IMR-90 (cell line): Measurements from ENCODE around the gene SCGB1C2. TPM values are rescaled to one million over a fixed set of nuclear protein-coding genes. Genes with fewer than 3 reads are reported as not detected.

Source experiments
- ATAC-seq: fragments of 200-7000 bp; cut with Tn5 transposase; 2 replicates; pipeline ENCODE4 v1.9.1; 2020; ENCODE audit warnings: low read depth, mild to moderate bottlenecking, moderate library complexity
- BruUV-seq: library from RNA; stranded (reverse); fragments of 400-500 nt; replicated peaks from 2 replicates; lab custom pipeline; 2021; lab: Mats Ljungman, UMichigan
- CTCF ChIA-PET: fragments of 300-600 bp; formaldehyde crosslinking; extraction: SDS; loops from one replicate; lab custom pipeline; 2021; ENCODE audit warnings: antibody characterized with exemption; lab: Yijun Ruan, JAX
- POLR2A ChIA-PET: fragments of 300-600 bp; sonication (Branson Sonifier 250); formaldehyde crosslinking; loops from one replicate; lab custom pipeline; 2022; ENCODE audit warnings: antibody characterized with exemption; ENCODE audit not compliant: unreplicated experiment; lab: Charles Lee
- DNase-seq: peaks from one replicate; pipeline ENCODE4 v3.0.0; 2013
- H2AFZ ChIP-seq: replicated peaks from 2 replicates; pipeline ENCODE3; 2013; ENCODE audit warnings: low read length, mild to moderate bottlenecking; ENCODE audit not compliant: poor library complexity
- H2AK5ac ChIP-seq: 2 replicates; pipeline ENCODE4 v1.6.1; 2013; ENCODE audit warnings: low read depth, low read length, inconsistent platforms
- H2AK9ac ChIP-seq: replicated peaks from 2 replicates; pipeline ENCODE3; 2013; ENCODE audit warnings: mild to moderate bottlenecking, low read depth, low read length, moderate library complexity; ENCODE audit not compliant: poor library complexity
- H2BK120ac ChIP-seq: 2 replicates; pipeline ENCODE4 v1.6.1; 2013; ENCODE audit warnings: low read depth, low read length, inconsistent platforms
- H2BK15ac ChIP-seq: 3 replicates; pipeline ENCODE4 v1.6.1; 2013; ENCODE audit warnings: low read depth, low read length, inconsistent platforms
- H2BK20ac ChIP-seq: 2 replicates; pipeline ENCODE4 v1.6.1; 2013; ENCODE audit warnings: low read depth, mild to moderate bottlenecking, inconsistent platforms, low read length, moderate library complexity
- H2BK5ac ChIP-seq: 2 replicates; pipeline ENCODE4 v1.6.1; 2013; ENCODE audit warnings: mild to moderate bottlenecking, low read depth, low read length, inconsistent platforms; ENCODE audit not compliant: poor library complexity, severe bottlenecking
- H3K14ac ChIP-seq: replicated peaks from 2 replicates; pipeline ENCODE4 v1.6.1; 2013; ENCODE audit warnings: low read depth, low read length, inconsistent platforms
- H3K18ac ChIP-seq: 2 replicates; pipeline ENCODE4 v1.6.1; 2013; ENCODE audit warnings: low read depth, low read length, control low read depth
- H3K23ac ChIP-seq: 2 replicates; pipeline ENCODE4 v1.6.1; 2013; ENCODE audit warnings: low read depth, low read length, inconsistent platforms
- H3K27ac ChIP-seq: 2 replicates; pipeline ENCODE4 v1.5.1; 2013; ENCODE audit warnings: mild to moderate bottlenecking, control low read depth, low read length; ENCODE audit not compliant: insufficient read depth
- H3K27me3 ChIP-seq: 2 replicates; pipeline ENCODE4 v1.6.1; 2013; ENCODE audit warnings: low read length; ENCODE audit not compliant: control insufficient read depth, insufficient read depth
- H3K36me3 ChIP-seq: 2 replicates; pipeline ENCODE4 v1.6.1; 2013; ENCODE audit warnings: low read length, mixed read lengths; ENCODE audit not compliant: control insufficient read depth, insufficient read depth
- H3K4ac ChIP-seq: 2 replicates; pipeline ENCODE4 v1.6.1; 2013; ENCODE audit warnings: low read depth, low read length, inconsistent platforms
- H3K4me1 ChIP-seq: 2 replicates; pipeline ENCODE4 v1.6.1; 2013; ENCODE audit warnings: low read length, mixed read lengths; ENCODE audit not compliant: control insufficient read depth, insufficient read depth
- H3K4me2 ChIP-seq: 2 replicates; pipeline ENCODE4 v1.6.1; 2013; ENCODE audit warnings: low read depth, mild to moderate bottlenecking, control low read depth, low read length, moderate library complexity
- H3K4me3 ChIP-seq: 2 replicates; pipeline ENCODE4 v1.5.1; 2013; ENCODE audit warnings: low read depth, mild to moderate bottlenecking, control low read depth, low read length, moderate library complexity; ENCODE audit not compliant: insufficient read depth
- H3K56ac ChIP-seq: 2 replicates; pipeline ENCODE4 v1.6.1; 2013; ENCODE audit warnings: low read length, inconsistent platforms; ENCODE audit not compliant: insufficient read depth; ENCODE audit errors: extremely low read depth
- H3K79me1 ChIP-seq, 2 experiments: 2 replicates each; pipeline ENCODE4 v1.6.1; 2013; ENCODE audit warnings: low read length in 2 of 2, inconsistent platforms in 1 of 2, low read depth in 1 of 2
- H3K9ac ChIP-seq: 2 replicates; pipeline ENCODE4 v1.6.1; 2013; ENCODE audit warnings: low read depth, low read length, control low read depth
- H3K9me1 ChIP-seq: 2 replicates; pipeline ENCODE4 v1.6.1; 2013; ENCODE audit warnings: low read length, inconsistent platforms; ENCODE audit not compliant: insufficient read depth
- H3K9me3 ChIP-seq: 2 replicates; pipeline ENCODE4 v1.6.1; 2013; ENCODE audit warnings: low read length; ENCODE audit not compliant: control insufficient read depth, insufficient read depth
- H4K20me1 ChIP-seq: 2 replicates; pipeline ENCODE4 v1.6.1; 2013; ENCODE audit warnings: low read length, inconsistent platforms; ENCODE audit not compliant: insufficient read depth
- H4K5ac ChIP-seq: 2 replicates; pipeline ENCODE4 v1.6.1; 2013; ENCODE audit warnings: mild to moderate bottlenecking, low read depth, low read length, control low read depth
- H4K8ac ChIP-seq, 2 experiments: 2 replicates each; pipeline ENCODE4 v1.6.1; 2013; ENCODE audit warnings: low read depth in 2 of 2, low read length in 2 of 2, control low read depth in 1 of 2, inconsistent platforms in 1 of 2
- H4K91ac ChIP-seq: 2 replicates; pipeline ENCODE4 v1.6.1; 2013; ENCODE audit warnings: low read depth, low read length, inconsistent platforms; ENCODE audit not compliant: insufficient read depth
- BHLHE40 ChIP-seq: fragments of 150-350 bp; IDR thresholded peaks from 2 replicates; pipeline ENCODE4 v1.6.1; 2016; ENCODE audit warnings: mild to moderate bottlenecking, low read depth, low read length
- CEBPB ChIP-seq: IDR thresholded peaks from 2 replicates; pipeline ENCODE4 v1.6.1; 2012; ENCODE audit warnings: low read depth, low read length, improper control_type of control experiment
- MAFK ChIP-seq: IDR thresholded peaks from 2 replicates; pipeline ENCODE4 v1.6.1; 2012; ENCODE audit warnings: low read depth, low read length, improper control_type of control experiment
- MAZ ChIP-seq: IDR thresholded peaks from 2 replicates; pipeline ENCODE4 v1.6.1; 2012; ENCODE audit warnings: low read depth, mild to moderate bottlenecking, low read length, improper control_type of control experiment, moderate library complexity, borderline replicate concordance
- MXI1 ChIP-seq: IDR thresholded peaks from 2 replicates; pipeline ENCODE4 v1.6.1; 2012; ENCODE audit warnings: low read depth, mild to moderate bottlenecking, low read length, moderate library complexity, borderline replicate concordance
- NFE2L2 ChIP-seq: fragments of 150-350 bp; IDR thresholded peaks from 2 replicates; pipeline ENCODE4 v1.6.1; 2016; ENCODE audit warnings: low read depth, mild to moderate bottlenecking, low read length
- POLR2A ChIP-seq: IDR thresholded peaks from 2 replicates; pipeline ENCODE4 v1.6.1; 2012; ENCODE audit warnings: mild to moderate bottlenecking, low read depth, low read length
- RCOR1 ChIP-seq: IDR thresholded peaks from 2 replicates; pipeline ENCODE4 v1.6.1; 2012; ENCODE audit warnings: mild to moderate bottlenecking, low read length, improper control_type of control experiment; ENCODE audit not compliant: insufficient replicate concordance
- RFX5 ChIP-seq: IDR thresholded peaks from 2 replicates; pipeline ENCODE4 v1.8.0; 2012; ENCODE audit warnings: low read depth, mild to moderate bottlenecking, low read length, moderate library complexity
- SMC3 ChIP-seq: fragments of 150-350 bp; IDR thresholded peaks from 2 replicates; pipeline ENCODE4 v1.6.1; 2016; ENCODE audit warnings: low read depth, mild to moderate bottlenecking, antibody characterized with exemption, low read length, moderate library complexity
- WGBS, 2 experiments: methylation state at CpG; one replicate each; pipeline versions ENCODE4 v1.1.5 to v1.1.7; 2013; ENCODE audit warnings: missing lambda C conversion rate in 2 of 2; ENCODE audit not compliant: insufficient read length in 1 of 2; ENCODE audit errors: extremely low coverage in 2 of 2; 5-methylcytosine and 5-hydroxymethylcytosine counted together
- dilution Hi-C: fragments of 300-500 bp; cut with HindIII; formaldehyde crosslinking; loops from one replicate; pipeline ENCODE4 v1.14.3; 2018; ENCODE audit warnings: low sequenced_read_pairs; ENCODE audit not compliant: unreplicated experiment
- in situ Hi-C: fragments of 300-500 bp; cut with MboI; formaldehyde crosslinking; loops from 3 replicates; pipeline ENCODE4 v1.14.3; 2019; ENCODE audit warnings: low sequenced_read_pairs, inconsistent platforms, mixed read lengths
- intact Hi-C: fragments of 100-400 bp; cut with micrococcal nuclease; formaldehyde crosslinking; loops from 2 replicates; pipeline ENCODE4 v1.10.0; 2022
- polyA plus RNA-seq, 3 experiments: library from polyadenylated mRNA; depleted of rRNA; stranded (reverse); fragments of >200 nt; gene quantifications; 2 replicates each; pipeline ENCODE4 v1.2.3, GENCODE V29; 2012; ENCODE audit warnings: low replicate concordance in 1 of 3
- total RNA-seq: library from RNA; depleted of rRNA; stranded (reverse); fragments of >200 nt; gene quantifications from 2 replicates; pipeline ENCODE4 v1.2.3, GENCODE V29; 2012
- TF ChIP-seq, protein P1 (sequence below): fragments of 150-350 bp; IDR thresholded peaks from 2 replicates; pipeline ENCODE4 v1.6.1; 2016; ENCODE audit warnings: low read depth, mild to moderate bottlenecking, low read length, moderate library complexity, borderline replicate concordance
- TF ChIP-seq, protein P2 (sequence below): fragments of 150-350 bp; IDR thresholded peaks from 2 replicates; pipeline ENCODE4 v1.6.1; 2017; ENCODE audit warnings: mild to moderate bottlenecking, antibody characterized with exemption, low read length, low read depth
- TF ChIP-seq, protein P3 (sequence below): conservative IDR thresholded peaks from 2 replicates; pipeline ENCODE4 v1.5.1; 2012; ENCODE audit warnings: mild to moderate bottlenecking, low read depth, low read length, improper control_type of control experiment

Gene SCGB1C2
- total and polyA plus RNA-seq, 2 of the 4 experiments (the other 2 are of a cell fraction), result not detected

DNA sequence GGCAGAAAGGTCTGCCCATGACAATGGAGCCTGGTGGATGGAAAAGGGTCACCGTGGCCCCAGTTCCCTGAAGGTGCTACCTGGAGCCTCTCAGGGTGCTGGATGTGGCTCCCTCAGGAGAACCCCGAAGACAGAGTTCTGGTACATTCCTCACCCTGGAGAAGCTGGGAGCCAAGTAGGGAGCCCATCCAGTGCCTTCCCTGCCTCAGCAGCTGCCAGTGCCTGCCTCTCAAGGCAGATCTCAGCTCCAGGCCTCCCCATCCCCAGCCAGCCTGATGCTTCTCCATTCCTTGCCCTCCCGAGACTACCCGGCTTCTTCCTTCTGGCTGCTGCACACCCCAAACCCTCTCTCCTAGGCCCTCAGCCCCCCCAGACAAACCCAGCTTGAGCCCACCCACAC, 20.5 kb downstream of the SCGB1C2 start:
- in situ Hi-C loops, result no loop called here

More for the DNA sequence above, 20.5 kb downstream of the SCGB1C2 start:
- no peak overlapping the region for H2AK5ac ChIP-seq
- TF ChIP-seq RCOR1 (no peak), NFE2L2 (no peak), SMC3 (no peak), MAZ (no peak), CEBPB (no peak), RFX5 (no peak), MAFK (no peak), MXI1 (no peak), POLR2A (no peak), BHLHE40 (no peak)
- TF ChIP-seq, protein P1, sequence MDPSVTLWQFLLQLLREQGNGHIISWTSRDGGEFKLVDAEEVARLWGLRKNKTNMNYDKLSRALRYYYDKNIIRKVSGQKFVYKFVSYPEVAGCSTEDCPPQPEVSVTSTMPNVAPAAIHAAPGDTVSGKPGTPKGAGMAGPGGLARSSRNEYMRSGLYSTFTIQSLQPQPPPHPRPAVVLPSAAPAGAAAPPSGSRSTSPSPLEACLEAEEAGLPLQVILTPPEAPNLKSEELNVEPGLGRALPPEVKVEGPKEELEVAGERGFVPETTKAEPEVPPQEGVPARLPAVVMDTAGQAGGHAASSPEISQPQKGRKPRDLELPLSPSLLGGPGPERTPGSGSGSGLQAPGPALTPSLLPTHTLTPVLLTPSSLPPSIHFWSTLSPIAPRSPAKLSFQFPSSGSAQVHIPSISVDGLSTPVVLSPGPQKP, result no peak
- TF ChIP-seq, protein P2, sequence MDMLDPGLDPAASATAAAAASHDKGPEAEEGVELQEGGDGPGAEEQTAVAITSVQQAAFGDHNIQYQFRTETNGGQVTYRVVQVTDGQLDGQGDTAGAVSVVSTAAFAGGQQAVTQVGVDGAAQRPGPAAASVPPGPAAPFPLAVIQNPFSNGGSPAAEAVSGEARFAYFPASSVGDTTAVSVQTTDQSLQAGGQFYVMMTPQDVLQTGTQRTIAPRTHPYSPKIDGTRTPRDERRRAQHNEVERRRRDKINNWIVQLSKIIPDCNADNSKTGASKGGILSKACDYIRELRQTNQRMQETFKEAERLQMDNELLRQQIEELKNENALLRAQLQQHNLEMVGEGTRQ, result no peak
- TF ChIP-seq, protein P3, sequence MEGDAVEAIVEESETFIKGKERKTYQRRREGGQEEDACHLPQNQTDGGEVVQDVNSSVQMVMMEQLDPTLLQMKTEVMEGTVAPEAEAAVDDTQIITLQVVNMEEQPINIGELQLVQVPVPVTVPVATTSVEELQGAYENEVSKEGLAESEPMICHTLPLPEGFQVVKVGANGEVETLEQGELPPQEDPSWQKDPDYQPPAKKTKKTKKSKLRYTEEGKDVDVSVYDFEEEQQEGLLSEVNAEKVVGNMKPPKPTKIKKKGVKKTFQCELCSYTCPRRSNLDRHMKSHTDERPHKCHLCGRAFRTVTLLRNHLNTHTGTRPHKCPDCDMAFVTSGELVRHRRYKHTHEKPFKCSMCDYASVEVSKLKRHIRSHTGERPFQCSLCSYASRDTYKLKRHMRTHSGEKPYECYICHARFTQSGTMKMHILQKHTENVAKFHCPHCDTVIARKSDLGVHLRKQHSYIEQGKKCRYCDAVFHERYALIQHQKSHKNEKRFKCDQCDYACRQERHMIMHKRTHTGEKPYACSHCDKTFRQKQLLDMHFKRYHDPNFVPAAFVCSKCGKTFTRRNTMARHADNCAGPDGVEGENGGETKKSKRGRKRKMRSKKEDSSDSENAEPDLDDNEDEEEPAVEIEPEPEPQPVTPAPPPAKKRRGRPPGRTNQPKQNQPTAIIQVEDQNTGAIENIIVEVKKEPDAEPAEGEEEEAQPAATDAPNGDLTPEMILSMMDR, result no peak
- no peak overlapping the region for H3K4me3 ChIP-seq
- H4K5ac ChIP-seq, result no peak overlapping the region
- no TSS peak for BruUV-seq
- no peak overlapping the region for H3K56ac ChIP-seq
- CTCF ChIA-PET, result no interaction called here
- H3K9me1 ChIP-seq, result no peaks in the 10 kb centered on the region
- H4K20me1 ChIP-seq, result no peaks in the 10 kb centered on the region
- H2BK15ac ChIP-seq, result no peak overlapping the region
- no peaks in the 10 kb centered on the region for H3K9me3 ChIP-seq
- H2AK9ac ChIP-seq, result no peak overlapping the region
- POLR2A ChIA-PET, result no interaction called here
- H4K8ac ChIP-seq, result no peak overlapping the region
- H2BK120ac ChIP-seq, result no peak overlapping the region
- WGBS, 2 experiments, result 69% methylated on average over 3 of the region's 4 CpGs; no CpG with 5 or more reads in 1 of the 2 experiments
- intact Hi-C loops, result no loop called here
- H3K14ac ChIP-seq, result no peak overlapping the region
- no peak overlapping the region for H2AFZ ChIP-seq
- H3K23ac ChIP-seq, result no peak overlapping the region
- H3K18ac ChIP-seq, result no peak overlapping the region
- no peaks in the 10 kb centered on the region; the same call in 1 of the 2 replicates for H3K36me3 ChIP-seq
- no peak for ATAC-seq
- no peak overlapping the region for H3K9ac ChIP-seq
- H3K4me1 ChIP-seq, result no peaks in the 10 kb centered on the region
- no peak overlapping the region for H3K27ac ChIP-seq
- DNase-seq, result no peak
- no peak overlapping the region for H3K4ac ChIP-seq
- H3K4me2 ChIP-seq, result no peak overlapping the region
- no peaks in the 10 kb centered on the region for H3K79me1 ChIP-seq
- no peak overlapping the region for H2BK5ac ChIP-seq
- H4K91ac ChIP-seq, result no peak overlapping the region
- peaks cover 22% of the 10 kb centered on the region for H3K27me3 ChIP-seq
- no peak overlapping the region for H2BK20ac ChIP-seq
- dilution Hi-C loops, result no loop called here
